ENCODE data around the gene SREBF2. TPM values are rescaled to one million over a fixed set of nuclear protein-coding genes. Genes with fewer than 3 reads are reported as not detected.

Gene SREBF2
- total RNA-seq, 1 donor from 2014 or later, result 108 TPM

GRCh38 chr22:41816871-41817270 is 16.0 kb upstream of the SREBF2 start:
- no peak overlapping the region for H3K4me3 ChIP-seq (ENCODE audit: low read depth, low read length)
- TF ChIP-seq CTCF (IDR thresholded peaks at IDR 0.05; ENCODE audit: insufficient read depth, low read length, poor library complexity, severe bottlenecking), result no peak
- no peak for DNase-seq (ENCODE audit: low read depth)
- H3K27me3 ChIP-seq (ENCODE audit: control insufficient read depth, insufficient read depth, low read length), result no peaks in the 10 kb centered on the region
- no peaks in the 10 kb centered on the region for H3K36me3 ChIP-seq (ENCODE audit: control insufficient read depth, insufficient read depth, low read length)

- TF ChIP-seq CTCF (IDR thresholded peaks at IDR 0.05; ENCODE audit: insufficient read depth, low read length, poor library complexity, severe bottlenecking), result no peak
- DNase-seq (ENCODE audit: low read depth), result no peak
- Histone ChIP-seq H3K36me3 (ENCODE audit: control insufficient read depth, insufficient read depth, low read length) (no peaks in the 10 kb centered on the region), H3K4me3 (ENCODE audit: low read depth, low read length) (no peak overlapping the region), H3K27me3 (ENCODE audit: control insufficient read depth, insufficient read depth, low read length) (no peaks in the 10 kb centered on the region)
These were observed 14.9 kb upstream of the SREBF2 start for GRCh38 chr22:41818011-41818410.

GRCh38 chr22:41818596-41818995 is 14.3 kb upstream of the SREBF2 start:
- no peak for DNase-seq (ENCODE audit: low read depth)
- TF ChIP-seq CTCF (IDR thresholded peaks at IDR 0.05; ENCODE audit: insufficient read depth, low read length, poor library complexity, severe bottlenecking), result no peak
- H3K36me3 ChIP-seq (ENCODE audit: control insufficient read depth, insufficient read depth, low read length), result no peaks in the 10 kb centered on the region
- H3K4me3 ChIP-seq (ENCODE audit: low read depth, low read length), result no peak overlapping the region
- no peaks in the 10 kb centered on the region for H3K27me3 ChIP-seq (ENCODE audit: control insufficient read depth, insufficient read depth, low read length)

- TF ChIP-seq CTCF (IDR thresholded peaks at IDR 0.05; ENCODE audit: insufficient read depth, low read length, poor library complexity, severe bottlenecking), result no peak
- no peak for DNase-seq (ENCODE audit: low read depth)
- H3K4me3 ChIP-seq (ENCODE audit: low read depth, low read length), result no peak overlapping the region
- H3K27me3 ChIP-seq (ENCODE audit: control insufficient read depth, insufficient read depth, low read length), result no peaks in the 10 kb centered on the region
- no peaks in the 10 kb centered on the region for H3K36me3 ChIP-seq (ENCODE audit: control insufficient read depth, insufficient read depth, low read length)
These were observed 13.6 kb upstream of the SREBF2 start for GRCh38 chr22:41819257-41819656.

GRCh38 chr22:41820447-41820846 is 12.5 kb upstream of the SREBF2 start:
- TF ChIP-seq CTCF (IDR thresholded peaks at IDR 0.05; ENCODE audit: insufficient read depth, low read length, poor library complexity, severe bottlenecking), result no peak
- DNase-seq (ENCODE audit: low read depth), result no peak
- H3K36me3 ChIP-seq (ENCODE audit: control insufficient read depth, insufficient read depth, low read length), result no peaks in the 10 kb centered on the region
- H3K27me3 ChIP-seq (ENCODE audit: control insufficient read depth, insufficient read depth, low read length), result no peaks in the 10 kb centered on the region
- H3K4me3 ChIP-seq (ENCODE audit: low read depth, low read length), result no peak overlapping the region

- no peaks in the 10 kb centered on the region for H3K36me3 ChIP-seq (ENCODE audit: control insufficient read depth, insufficient read depth, low read length)
- TF ChIP-seq CTCF (IDR thresholded peaks at IDR 0.05; ENCODE audit: insufficient read depth, low read length, poor library complexity, severe bottlenecking), result no peak
- H3K27me3 ChIP-seq (ENCODE audit: control insufficient read depth, insufficient read depth, low read length), result no peaks in the 10 kb centered on the region
- no peak overlapping the region for H3K4me3 ChIP-seq (ENCODE audit: low read depth, low read length)
- DNase-seq (ENCODE audit: low read depth), result no peak
These were observed 11.2 kb upstream of the SREBF2 start for GRCh38 chr22:41821471-41822316.

Measured in kidney epithelial cell (primary cell).